ENCODE data around the gene R3HDM1. TPM values are rescaled to one million over a fixed set of nuclear protein-coding genes. Genes with fewer than 3 reads are reported as not detected.

Gene R3HDM1
- total RNA-seq, 4 donors from 2014 or later, result 18.2 to 42.4 (median 28.5) TPM

- no peaks in the 10 kb centered on the region for H3K4me1 ChIP-seq
- peaks cover 0 to under 1% (median 0%) of the 10 kb centered on the region in 3 donors for H3K36me3 ChIP-seq
- no peaks in the 10 kb centered on the region for H3K9me3 ChIP-seq
- H3K27me3 ChIP-seq, result no peaks in the 10 kb centered on the region
- no peak for DNase-seq (ENCODE audit: low spot score in 2 of 2)
- H3K4me3 ChIP-seq, result no peak overlapping the region
- no peak overlapping the region for H3K27ac ChIP-seq
- WGBS, 2 donors, result 60 to 72% methylated on average over 2 of the region's 2 CpGs
- TF ChIP-seq CTCF (IDR thresholded peaks at IDR 0.05), result no peak
- TF ChIP-seq POLR2A (IDR thresholded peaks at IDR 0.05), result no peak
- TF ChIP-seq EP300 (IDR thresholded peaks at IDR 0.05), result no peak
Observed at GRCh38 chr2:135585586-135585985, 54.3 kb downstream of the R3HDM1 start.

GRCh38 chr2:135586148-135586547 is 54.9 kb downstream of the R3HDM1 start:
- Histone ChIP-seq H3K36me3 (peaks cover 0 to 4% (median 0%) of the 10 kb centered on the region in 3 donors), H3K9me3 (no peaks in the 10 kb centered on the region), H3K4me1 (no peaks in the 10 kb centered on the region), H3K27ac (no peak overlapping the region), H3K27me3 (no peaks in the 10 kb centered on the region), H3K4me3 (no peak overlapping the region)
- WGBS, 2 donors, result 40 to 73% methylated on average over 1 of the region's 1 CpG
- TF ChIP-seq CTCF (IDR thresholded peaks at IDR 0.05) (no peak), POLR2A (IDR thresholded peaks at IDR 0.05) (no peak), EP300 (IDR thresholded peaks at IDR 0.05) (no peak)
- no peak for DNase-seq (ENCODE audit: low spot score in 2 of 2)

- Histone ChIP-seq H3K27ac (no peak overlapping the region), H3K36me3 (peaks cover 0 to 8% (median 0%) of the 10 kb centered on the region in 3 donors), H3K4me1 (no peaks in the 10 kb centered on the region), H3K4me3 (no peak overlapping the region), H3K27me3 (no peaks in the 10 kb centered on the region), H3K9me3 (peaks cover 0 to 8% (median 0%) of the 10 kb centered on the region in 4 donors)
- 88 to 89% methylated on average over 1 of the region's 1 CpG for WGBS, 2 donors
- no peak for TF ChIP-seq CTCF (IDR thresholded peaks at IDR 0.05)
- no peak for TF ChIP-seq POLR2A (IDR thresholded peaks at IDR 0.05)
- TF ChIP-seq EP300 (IDR thresholded peaks at IDR 0.05), result no peak
- no peak for DNase-seq (ENCODE audit: low spot score in 2 of 2)
Observed at GRCh38 chr2:135587958-135588357, 56.7 kb downstream of the R3HDM1 start.

- Histone ChIP-seq H3K27me3 (no peaks in the 10 kb centered on the region), H3K36me3 (peaks cover 0 to 8% (median 0%) of the 10 kb centered on the region in 3 donors), H3K9me3 (peaks cover 0 to 8% (median 0%) of the 10 kb centered on the region in 4 donors), H3K4me1 (no peaks in the 10 kb centered on the region), H3K27ac (no peak overlapping the region), H3K4me3 (no peak overlapping the region)
- no peak for TF ChIP-seq CTCF (IDR thresholded peaks at IDR 0.05)
- no peak for TF ChIP-seq POLR2A (IDR thresholded peaks at IDR 0.05)
- no peak for TF ChIP-seq EP300 (IDR thresholded peaks at IDR 0.05)
- no peak for DNase-seq (ENCODE audit: low spot score in 2 of 2)
- 66 to 84% methylated on average over 2 of the region's 2 CpGs for WGBS, 2 donors
Observed at GRCh38 chr2:135590619-135591260, 59.5 kb downstream of the R3HDM1 start.

- Histone ChIP-seq H3K4me3 (no peak overlapping the region), H3K4me1 (peaks cover 0 to 11% (median 0%) of the 10 kb centered on the region in 4 donors), H3K36me3 (peaks cover 0 to 29% (median 0%) of the 10 kb centered on the region in 3 donors), H3K27me3 (no peaks in the 10 kb centered on the region), H3K27ac (no peak overlapping the region), H3K9me3 (no peaks in the 10 kb centered on the region)
- WGBS, 2 donors, result 74 to 81% methylated on average over 2 of the region's 2 CpGs
- DNase-seq (ENCODE audit: low spot score in 2 of 2), result no peak
- TF ChIP-seq CTCF (IDR thresholded peaks at IDR 0.05) (peak in 1 of 5 experiments; percentile 17), POLR2A (IDR thresholded peaks at IDR 0.05) (no peak)
Observed at GRCh38 chr2:135600915-135601314, 69.6 kb downstream of the R3HDM1 start.
